MCF 10A (cell line): Measurements from ENCODE around the gene DNMT3B. TPM values are rescaled to one million over a fixed set of nuclear protein-coding genes. Genes with fewer than 3 reads are reported as not detected.

ENCODE experiments used
- BruUV-seq: library from RNA; stranded (reverse); fragments of 400-500 nt; replicated peaks from 2 replicates; lab custom pipeline; 2021; lab: Mats Ljungman, UMichigan
- CTCF ChIA-PET: fragments of 300-600 bp; sonication (Branson Sonifier 250); formaldehyde crosslinking; extraction: SDS; loops from one replicate; lab custom pipeline; 2021; ENCODE audit warnings: antibody characterized with exemption, inconsistent platforms; lab: Yijun Ruan, JAX
- POLR2A ChIA-PET: fragments of 300-600, 350-650 bp; sonication (Branson Sonifier 250); formaldehyde crosslinking; extraction: SDS; loops from one replicate; lab custom pipeline; 2020; ENCODE audit warnings: antibody characterized with exemption, inconsistent platforms; lab: Yijun Ruan, JAX
- DNase-seq: peaks from one replicate; pipeline ENCODE4 v3.0.0-alpha.2; 2018; ENCODE audit not compliant: unreplicated experiment
- H3K27ac Mint-ChIP-seq: one replicate; pipeline ENCODE4 v1.8.0; 2022; ENCODE audit warnings: mild to moderate bottlenecking, low read depth, mixed read lengths; ENCODE audit not compliant: unreplicated experiment
- H3K27me3 Mint-ChIP-seq: one replicate; pipeline ENCODE4 v1.8.0; 2022; ENCODE audit warnings: mixed read lengths; ENCODE audit not compliant: insufficient read depth, unreplicated experiment
- H3K36me3 Mint-ChIP-seq: one replicate; pipeline ENCODE4 v1.8.0; 2022; ENCODE audit warnings: mild to moderate bottlenecking, moderate library complexity, mixed read lengths; ENCODE audit not compliant: insufficient read depth, unreplicated experiment
- H3K4me1 Mint-ChIP-seq: one replicate; pipeline ENCODE4 v1.8.0; 2022; ENCODE audit warnings: mixed read lengths; ENCODE audit not compliant: insufficient read depth, unreplicated experiment
- H3K4me3 Mint-ChIP-seq: one replicate; pipeline ENCODE4 v1.8.0; 2022; ENCODE audit warnings: mild to moderate bottlenecking, moderate library complexity, mixed read lengths; ENCODE audit not compliant: unreplicated experiment
- H3K9me3 Mint-ChIP-seq: one replicate; pipeline ENCODE4 v1.8.0; 2022; ENCODE audit warnings: mixed read lengths; ENCODE audit not compliant: unreplicated experiment
- CTCF ChIP-seq: fragments of 200-600 bp; IDR thresholded peaks from one replicate; pipeline ENCODE4 v1.8.0; 2022; ENCODE audit warnings: antibody characterized with exemption, mild to moderate bottlenecking; ENCODE audit not compliant: unreplicated experiment
- intact Hi-C: fragments of 100-400 bp; cut with micrococcal nuclease; formaldehyde crosslinking; loops from 2 replicates; pipeline ENCODE4 v1.14.1; 2022
- total RNA-seq: library from RNA; stranded (reverse); gene quantifications from 2 replicates; pipeline ENCODE4 v1.2.3, GENCODE V29; 2022

Gene DNMT3B
- total RNA-seq, 1 experiment from 2014 or later: 1.3 TPM

DNA sequence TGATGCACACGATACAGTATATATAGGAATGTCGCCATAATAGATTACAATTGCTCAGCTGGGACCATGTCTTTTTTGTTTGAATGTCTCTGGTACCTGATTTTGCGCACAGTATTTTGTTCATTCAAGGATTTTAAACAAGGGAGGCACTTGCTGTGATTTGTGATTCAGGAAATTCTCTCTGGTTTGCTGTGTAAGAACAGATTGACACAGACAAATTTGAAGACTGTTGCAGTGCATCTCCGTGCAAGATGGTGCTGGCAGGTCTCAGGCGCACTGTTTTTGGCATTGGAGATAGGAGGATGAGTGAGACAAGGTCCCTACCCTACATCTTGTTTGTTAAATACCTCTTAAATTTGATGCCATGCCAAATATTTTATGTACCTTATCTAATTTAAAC lies 60.0 kb downstream of the DNMT3B start:
- Mint-ChIP-seq H3K27me3 (no peaks in the 10 kb centered on the region), H3K4me1 (peaks cover 33% of the 10 kb centered on the region), H3K9me3 (no peaks in the 10 kb centered on the region), H3K27ac (peak overlapping the region; percentile 74), H3K4me3 (no peak overlapping the region), H3K36me3 (peaks cover 20% of the 10 kb centered on the region)
- no TSS peak for BruUV-seq
- no peak for TF ChIP-seq CTCF
- DNase-seq: no peak
- CTCF ChIA-PET: interaction anchor here (0.5 to 5.8 kb wide), 7 partner anchors 8 to 301 kb away, joined by 3 to 40 read pairs (median 3); no protein-coding TSS in a partner anchor
- intact Hi-C loops: no loop called here
- POLR2A ChIA-PET: interaction anchor here (0.8 to 2.7 kb wide), 7 partner anchors 8 to 250 kb away, joined by 3 to 9 read pairs (median 3); no protein-coding TSS in a partner anchor

DNA sequence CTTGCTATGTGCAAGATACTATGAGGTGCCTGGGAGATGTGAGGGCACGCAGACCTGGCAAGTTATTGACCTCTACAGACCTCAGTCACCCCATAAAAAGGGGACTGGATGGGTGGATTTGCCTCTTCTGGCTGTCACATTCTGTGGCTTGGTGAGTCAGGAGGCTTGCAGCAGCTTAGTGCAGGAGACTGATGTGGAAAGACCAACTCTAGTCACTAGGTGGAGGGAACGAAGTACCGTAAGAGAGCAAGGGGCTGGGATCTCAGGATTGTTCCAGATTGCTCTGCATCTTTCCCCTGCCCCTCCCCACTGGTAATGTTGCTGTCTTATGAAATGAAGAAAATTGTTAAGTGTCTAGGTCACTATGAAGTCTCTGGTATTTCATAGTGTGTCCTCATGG lies 60.9 kb downstream of the DNMT3B start:
- no TSS peak for BruUV-seq
- Mint-ChIP-seq H3K27me3 (no peaks in the 10 kb centered on the region), H3K4me3 (peak overlapping the region; percentile 35), H3K4me1 (peaks cover 37% of the 10 kb centered on the region), H3K36me3 (peaks cover 29% of the 10 kb centered on the region), H3K27ac (peak overlapping the region; percentile 74), H3K9me3 (no peaks in the 10 kb centered on the region)
- intact Hi-C loops: no loop called here
- CTCF ChIA-PET: interaction anchor here (1.5 to 5.8 kb wide), 3 partner anchors 14 to 34 kb away, joined by 3 to 40 read pairs (median 4); no protein-coding TSS in a partner anchor
- POLR2A ChIA-PET: interaction anchor here (0.6 to 2.7 kb wide), 8 partner anchors 14 to 36 kb away, joined by 3 to 9 read pairs (median 3); no protein-coding TSS in a partner anchor
- DNase-seq: peak; percentile 67
- no peak for TF ChIP-seq CTCF

GRCh38 chr20:32823737-32824588 lies 61.8 kb downstream of the DNMT3B start:
- no peaks in the 10 kb centered on the region for H3K27me3 Mint-ChIP-seq
- H3K4me3 Mint-ChIP-seq: peak overlapping the region; percentile 35
- no peak for TF ChIP-seq CTCF
- peaks cover 34% of the 10 kb centered on the region for H3K36me3 Mint-ChIP-seq
- ChIA-PET CTCF (interaction anchor here (0.6 to 5.8 kb wide), 10 partner anchors 13 to 633 kb away, joined by 4 to 40 read pairs (median 4); partner anchors contain the start of gene C20orf203), POLR2A (interaction anchor here (0.9 to 2.7 kb wide), 3 partner anchors 13 to 36 kb away, joined by 3 to 9 read pairs (median 3); no protein-coding TSS in a partner anchor)
- peak overlapping the region; percentile 74 for H3K27ac Mint-ChIP-seq
- intact Hi-C loops: no loop called here
- BruUV-seq: no TSS peak
- H3K9me3 Mint-ChIP-seq: no peaks in the 10 kb centered on the region
- H3K4me1 Mint-ChIP-seq: peaks cover 40% of the 10 kb centered on the region
- DNase-seq: no peak
